ENCODE measurements around the gene MSI2.

- no peak for TF ChIP-seq CTCF (IDR thresholded peaks at IDR 0.05; ENCODE audit: insufficient read depth, low read depth, low read length)
- no peak for TF ChIP-seq EZH2 (IDR thresholded peaks at IDR 0.05; ENCODE audit: insufficient read depth, low read length)
These were observed 200.9 kb downstream of the MSI2 start for GRCh38 chr17:57457188-57457587.
